HS-5 (cell line): ENCODE measurements around the gene FARS2.
A peak's percentile ranks its signal among the peaks of the same experiment; 100 is the strongest.
"Not testable (repeated sequence)": the region's sequence is repeated elsewhere in the genome, so short reads cannot be mapped to it uniquely, and the experiment has no call there.

Source experiments
- DNase-seq: peaks from one replicate; pipeline ENCODE4 v3.0.0-alpha.2; 2012; ENCODE audit warnings: low read depth

FARS2 gene

DNA sequence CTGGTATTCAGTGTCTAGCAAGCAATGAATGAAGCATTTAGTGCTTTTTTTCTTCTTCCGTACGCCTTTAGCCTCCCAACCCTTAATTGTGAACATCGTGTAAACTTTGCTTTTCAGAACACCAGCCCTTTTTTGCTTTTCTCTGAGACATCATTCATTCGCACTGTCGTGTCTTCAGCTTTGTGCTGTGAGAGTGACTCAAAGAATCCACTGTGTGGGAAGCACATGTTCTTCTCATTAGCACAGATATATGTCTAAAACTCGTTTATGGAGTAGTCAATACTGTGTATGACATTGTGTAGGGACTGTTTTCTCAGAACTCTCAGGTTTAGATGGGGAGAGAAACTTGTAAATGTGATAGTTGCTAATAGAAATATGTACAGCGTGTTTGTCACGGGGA is 279.1 kb downstream of the FARS2 start:
- DNase-seq, result no peak

GRCh38 chr6:5541025-5541424 is 279.7 kb downstream of the FARS2 start:
- DNase-seq, result no peak

- peak; percentile 51 for DNase-seq
Measured at GRCh38 chr6:5541751-5542432, 280.6 kb downstream of the FARS2 start.

DNA sequence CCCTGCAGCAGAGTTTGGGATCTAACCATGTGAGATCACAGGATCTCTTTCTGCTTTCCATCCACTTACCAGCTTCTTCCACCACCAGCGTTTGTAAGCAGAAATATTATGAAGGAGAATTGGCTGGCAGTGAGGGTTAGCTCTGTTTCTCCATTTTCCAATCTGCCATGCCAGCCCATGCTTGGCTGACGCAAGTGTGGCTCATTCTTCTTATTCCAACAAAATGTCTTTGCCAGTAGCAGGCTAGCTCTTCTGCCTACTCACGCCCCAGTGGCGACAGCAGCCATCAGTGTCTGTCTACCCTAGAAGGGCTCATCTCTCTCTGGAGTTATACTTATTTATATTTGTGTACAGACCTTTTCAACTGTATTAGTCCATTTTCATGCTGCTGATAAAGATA is 286.2 kb downstream of the FARS2 start:
- DNase-seq, result no peak

- no peak for DNase-seq
Measured at GRCh38 chr6:5550631-5551030, 289.3 kb downstream of the FARS2 start.

- DNase-seq, result no peak
Measured at GRCh38 chr6:5552243-5552642, 290.9 kb downstream of the FARS2 start.

DNA sequence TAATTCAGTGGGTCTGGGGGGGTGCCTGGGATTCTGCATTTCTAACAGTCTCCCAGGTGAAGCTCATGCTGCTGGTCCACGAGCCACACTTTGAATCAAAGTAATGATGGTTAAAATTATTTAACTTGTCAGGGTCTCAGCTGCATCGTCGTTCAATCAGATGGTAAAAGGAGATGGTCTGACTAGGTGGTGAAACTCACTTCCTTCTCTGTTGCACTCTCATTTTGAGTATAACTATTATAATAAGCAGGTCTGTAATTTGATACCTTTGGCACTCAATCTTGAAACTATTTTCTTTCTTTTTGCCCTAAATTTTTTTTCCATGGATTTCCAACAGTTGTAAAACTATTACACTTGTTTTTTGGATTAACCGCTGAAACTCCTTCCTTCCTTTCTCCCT is 292.5 kb downstream of the FARS2 start:
- DNase-seq, result no peak

- DNase-seq, result no peak
Measured at GRCh38 chr6:5554226-5554625, 292.9 kb downstream of the FARS2 start.

- DNase-seq, result no peak
Measured at GRCh38 chr6:5556011-5556410, 294.7 kb downstream of the FARS2 start.

GRCh38 chr6:5557506-5557905 is 296.2 kb downstream of the FARS2 start:
- no peak for DNase-seq

DNA sequence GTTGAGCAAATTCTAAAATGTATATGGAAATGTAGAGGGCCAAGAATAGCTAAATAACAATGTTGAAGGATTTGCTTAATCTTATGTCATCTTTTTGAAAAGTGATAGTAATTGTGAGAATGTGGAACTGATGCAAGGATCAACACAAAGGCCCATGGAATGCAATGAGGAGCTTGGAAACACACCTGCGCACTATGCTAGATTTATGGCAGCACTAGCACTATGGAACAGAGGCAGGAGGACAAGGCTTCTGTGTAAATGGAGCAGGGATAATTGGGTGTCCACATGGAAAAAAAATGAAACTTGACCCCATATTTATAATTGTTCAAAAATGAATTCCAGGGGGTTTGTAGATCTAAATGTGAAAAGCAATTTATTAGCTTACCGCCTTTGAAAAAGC is 298.3 kb downstream of the FARS2 start:
- no peak for DNase-seq

- no peak for DNase-seq
Measured at GRCh38 chr6:5562277-5562676, 301.0 kb downstream of the FARS2 start.

- no peak for DNase-seq
Measured at GRCh38 chr6:5563086-5563485, 301.8 kb downstream of the FARS2 start.

DNA sequence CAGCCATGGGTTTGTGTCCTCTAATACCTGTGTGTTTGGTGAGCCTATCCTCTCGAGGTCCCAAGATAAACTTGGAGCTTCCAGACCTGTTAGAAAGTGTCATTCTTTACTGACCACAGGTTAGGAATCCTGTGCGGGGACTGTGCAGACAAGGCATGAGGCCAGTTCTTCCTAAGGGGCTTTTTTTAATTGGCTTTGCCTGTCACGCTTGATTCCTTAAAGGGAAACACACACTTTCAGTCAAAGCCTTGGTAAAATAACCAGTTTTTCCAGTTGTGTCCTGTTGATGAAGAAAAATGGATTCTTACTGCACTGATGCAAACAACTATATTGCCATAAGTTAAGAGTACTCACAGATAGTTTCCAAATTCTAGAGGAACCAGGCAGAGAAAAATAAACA is 303.4 kb downstream of the FARS2 start:
- not testable (repeated sequence) for DNase-seq

DNA sequence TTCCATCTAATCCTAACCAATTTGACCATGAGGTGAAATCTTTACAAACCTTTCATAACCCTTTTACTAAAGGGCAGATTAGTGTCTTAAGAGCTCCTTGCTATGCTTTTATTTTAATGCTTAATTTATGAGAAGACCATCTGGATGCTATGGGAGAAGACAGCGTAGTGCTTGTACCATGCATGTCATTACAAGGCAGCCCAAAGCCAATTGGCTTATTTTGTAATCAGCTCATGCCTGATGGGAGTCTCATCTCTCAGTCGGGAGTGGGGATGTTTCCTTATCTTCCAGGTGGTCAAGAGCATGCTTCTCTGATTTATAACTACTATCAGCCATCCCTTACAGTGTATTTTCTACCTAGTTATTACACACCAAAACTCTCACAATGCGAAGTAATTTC is 304.7 kb downstream of the FARS2 start:
- no peak for DNase-seq

DNA sequence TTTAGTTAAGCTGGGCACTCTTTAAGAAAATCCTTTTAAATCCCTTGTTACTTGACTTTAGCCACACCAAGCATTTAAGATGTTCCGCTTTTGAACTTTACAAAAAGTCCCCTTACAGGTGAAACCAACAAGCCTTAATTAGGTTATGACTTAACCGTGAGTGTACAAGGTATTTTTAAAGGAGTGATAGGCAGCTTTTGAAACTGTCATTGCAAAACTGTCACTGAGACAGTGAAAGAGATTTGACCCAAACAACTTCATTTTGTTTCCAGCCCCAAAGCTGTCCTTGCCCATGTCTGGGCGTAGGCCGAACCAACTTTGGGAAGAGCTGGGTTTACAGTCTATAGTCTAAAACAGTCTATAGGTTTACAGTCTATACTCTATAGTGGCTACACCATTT is 305.4 kb downstream of the FARS2 start:
- DNase-seq, result no peak

GRCh38 chr6:5567352-5567751 is 306.0 kb downstream of the FARS2 start:
- no peak for DNase-seq

DNA sequence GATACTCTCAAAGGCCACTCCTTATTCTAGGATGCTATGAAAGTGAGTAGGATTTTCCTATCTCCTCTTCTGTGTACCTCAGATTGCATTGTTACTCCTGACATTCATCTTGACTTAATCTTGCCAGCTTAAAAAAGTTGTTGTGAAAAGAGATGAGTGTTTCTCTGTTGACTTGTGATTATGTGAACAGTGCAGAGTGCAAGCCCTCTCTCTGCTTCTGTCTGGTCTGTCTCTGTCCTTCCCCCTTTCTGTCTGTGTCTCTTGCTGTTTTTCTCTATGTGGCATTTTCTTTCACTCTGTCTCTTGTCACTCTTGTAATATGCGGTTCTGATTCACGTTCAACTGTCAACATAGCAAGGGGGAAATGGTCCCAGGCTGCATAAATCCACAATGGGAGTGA is 306.6 kb downstream of the FARS2 start:
- no peak for DNase-seq

DNA sequence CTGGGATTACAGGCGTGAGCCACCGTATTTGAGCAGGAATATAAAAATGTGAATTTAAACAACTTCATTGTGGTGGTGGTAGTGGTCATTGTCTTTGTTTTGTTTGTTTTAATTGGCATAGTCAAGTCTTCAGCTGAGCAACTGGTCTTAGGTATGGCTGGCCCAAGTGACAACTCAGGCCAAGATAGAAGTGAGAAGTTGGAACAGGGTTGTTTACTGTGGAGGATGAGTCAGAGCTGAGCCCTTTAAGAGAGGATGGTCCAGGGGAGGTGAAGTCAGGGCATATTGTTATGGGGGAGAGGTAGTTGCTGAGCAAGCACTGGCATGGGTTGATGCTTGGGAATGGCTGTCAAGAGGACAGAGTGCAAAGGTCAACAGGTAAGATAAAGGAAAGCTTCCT is 308.2 kb downstream of the FARS2 start:
- DNase-seq, result no peak

DNA sequence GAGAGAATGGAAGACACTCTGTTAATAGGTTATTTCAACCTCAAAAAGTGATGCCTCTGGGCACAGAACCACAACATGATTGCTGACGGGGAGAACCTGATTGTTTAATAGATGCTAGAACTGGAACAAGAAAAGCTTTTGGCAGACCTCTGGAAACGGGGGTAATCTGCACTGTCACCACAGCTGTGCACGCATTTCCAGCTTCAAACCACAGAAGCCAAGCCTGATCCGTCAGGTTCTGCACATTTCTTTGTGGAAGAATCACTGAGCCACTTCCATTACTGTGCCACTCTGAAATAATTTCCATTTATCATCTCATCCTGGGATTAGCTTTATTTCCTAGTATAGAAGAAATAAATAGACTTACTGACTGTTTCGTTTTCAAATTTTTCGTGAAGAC is 309.3 kb downstream of the FARS2 start:
- DNase-seq, result no peak

DNA sequence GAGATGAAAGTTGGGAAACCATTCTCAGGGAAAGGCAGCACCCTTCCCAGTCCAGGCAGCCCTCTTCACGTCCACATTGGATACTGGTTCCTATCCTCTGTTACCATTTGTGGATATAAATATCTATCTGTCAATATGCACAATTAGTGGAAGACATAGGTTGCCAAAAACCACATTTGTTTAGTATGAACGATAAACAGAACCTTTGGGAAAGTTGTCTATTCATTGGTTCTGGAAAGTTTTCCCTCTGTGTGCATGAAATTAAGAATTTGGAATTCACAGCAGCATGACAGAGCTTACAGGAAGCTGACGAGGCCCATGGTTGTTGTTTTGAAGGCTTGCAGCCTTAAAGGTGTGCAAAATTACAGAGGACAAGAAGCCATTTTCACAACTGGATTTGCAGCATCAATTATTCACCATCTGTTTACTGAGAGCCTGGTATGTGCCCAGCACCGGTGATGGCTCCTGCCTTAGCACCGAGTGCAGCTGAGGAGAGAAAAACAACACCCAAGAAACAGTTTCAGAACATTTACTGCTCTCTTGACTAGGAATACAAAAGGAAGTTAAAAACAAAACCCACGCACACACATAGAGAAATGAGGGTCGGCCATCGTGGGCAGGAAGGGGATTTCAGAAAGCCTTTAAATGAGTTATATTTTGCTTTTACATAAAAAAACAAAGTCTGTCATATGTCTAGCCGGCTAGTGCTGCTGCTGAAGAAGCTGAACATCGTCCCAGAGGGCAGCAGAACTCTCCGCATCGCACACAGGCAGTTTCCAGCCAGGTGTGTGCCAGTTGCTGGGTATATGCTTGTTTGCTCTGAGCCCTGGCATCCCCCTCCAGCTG is 319.6 kb downstream of the FARS2 start:
- no peak for DNase-seq

DNA sequence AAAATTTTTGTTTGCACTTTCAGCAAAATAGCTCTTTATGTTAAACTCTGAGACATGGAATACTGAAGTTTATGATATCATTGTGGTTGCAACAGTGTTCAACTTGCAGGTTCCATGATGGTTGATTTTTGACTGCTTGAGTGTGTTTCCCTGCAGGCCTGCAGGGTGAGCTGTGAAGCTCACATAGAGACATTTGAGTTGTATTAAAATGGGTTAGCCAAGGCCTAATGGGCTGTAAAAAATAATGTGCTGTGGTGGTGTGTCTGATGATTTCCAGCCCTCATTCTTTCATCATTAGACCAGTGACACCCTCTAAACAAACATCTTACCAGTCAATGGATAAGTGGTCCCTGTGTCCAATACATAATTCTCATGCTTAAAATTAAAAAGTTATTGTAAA is 321.4 kb downstream of the FARS2 start:
- no peak for DNase-seq

DNA sequence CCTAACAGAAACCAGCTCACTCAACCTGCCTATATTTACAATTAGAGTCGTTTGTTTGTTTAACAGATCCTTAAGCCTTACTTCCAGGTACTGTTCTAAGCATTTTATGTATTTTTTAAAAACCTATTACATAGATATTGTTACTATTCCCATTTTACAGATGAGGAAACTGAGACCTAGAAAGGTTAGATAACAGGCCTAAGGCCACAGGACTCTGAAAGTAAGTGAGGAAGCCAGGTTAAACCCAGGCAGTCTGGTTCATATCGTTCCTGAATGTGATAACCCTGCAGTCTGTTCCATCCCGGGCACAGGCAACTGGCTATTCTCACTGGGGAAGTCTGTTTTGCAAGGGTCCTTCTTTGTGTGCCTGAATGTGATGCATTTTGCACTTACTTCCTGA is 322.2 kb downstream of the FARS2 start:
- no peak for DNase-seq

DNA sequence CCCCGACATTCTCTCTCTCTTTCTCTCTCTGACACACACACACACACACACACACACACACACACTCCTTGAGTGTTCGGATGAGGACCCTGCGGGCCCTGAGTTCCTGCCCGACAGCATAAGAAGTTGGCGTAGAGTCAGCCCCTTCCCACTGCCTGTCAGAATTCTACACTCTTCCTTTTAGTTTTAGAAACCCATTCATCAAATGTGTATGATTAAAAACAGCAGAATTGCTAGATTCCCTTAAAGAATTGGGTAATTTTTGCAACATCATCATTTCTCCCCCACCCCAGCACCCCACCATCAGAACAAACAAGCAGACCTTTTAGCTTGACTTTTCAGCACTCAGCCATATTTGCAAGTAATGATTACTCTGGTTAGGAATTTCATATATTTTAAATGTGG is 322.8 kb downstream of the FARS2 start:
- no peak for DNase-seq
